ENCODE results near the gene INPP5A.
"Not testable (repeated sequence)": the region's sequence is repeated elsewhere in the genome, so short reads cannot be mapped to it uniquely, and the experiment has no call there.

Gene INPP5A

DNA sequence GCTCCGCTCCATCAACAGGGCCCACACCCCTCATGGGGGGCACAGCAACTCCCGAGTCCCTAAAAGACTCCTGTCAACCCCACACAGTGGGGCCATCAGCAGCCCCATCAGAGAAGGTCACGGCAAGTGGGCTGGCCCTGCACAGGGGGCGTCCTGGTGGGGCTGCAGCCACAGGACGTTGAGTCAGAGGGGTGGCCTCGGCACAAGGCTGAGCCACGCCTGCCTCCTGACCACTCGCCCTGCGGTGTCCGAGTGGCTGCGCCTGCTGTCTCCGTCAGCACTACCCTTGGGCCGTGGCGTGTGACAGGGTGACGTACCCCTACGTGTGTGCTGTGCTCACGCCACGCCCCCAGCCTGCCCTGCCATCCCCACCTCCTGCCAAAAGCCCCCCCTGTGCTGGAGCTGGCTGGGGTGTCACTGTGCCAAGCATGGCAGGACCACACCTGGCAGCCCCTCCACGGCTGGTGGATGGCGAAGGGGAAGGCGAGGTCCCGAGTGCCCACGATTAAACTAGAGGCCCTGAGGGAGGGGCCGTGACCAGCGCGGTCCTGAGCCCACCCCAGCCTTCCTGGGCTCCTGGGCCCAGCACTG, 274.4 kb downstream of the INPP5A start:
- no peak for DNase-seq

DNA sequence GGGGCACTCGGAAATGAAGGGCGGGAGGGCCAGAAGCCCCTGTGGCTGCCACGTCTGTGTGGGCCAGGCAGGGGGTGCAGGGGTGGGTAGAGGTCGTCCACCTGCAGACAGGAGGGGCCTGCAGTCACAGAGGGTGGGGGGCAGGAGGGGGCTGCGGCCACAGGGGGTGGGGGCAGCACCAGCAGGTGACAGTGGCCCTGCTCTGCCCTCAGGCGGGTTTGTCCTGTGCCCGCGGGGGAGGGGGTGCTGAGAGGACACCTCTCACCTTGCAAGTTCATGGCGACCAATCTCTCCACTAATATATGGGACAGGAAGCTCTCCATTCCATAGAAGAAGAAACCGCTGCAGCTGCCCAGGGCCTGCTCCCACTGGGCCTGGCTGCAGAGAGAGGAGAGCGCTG, 274.9 kb downstream of the INPP5A start:
- DNase-seq, result no peak

DNA sequence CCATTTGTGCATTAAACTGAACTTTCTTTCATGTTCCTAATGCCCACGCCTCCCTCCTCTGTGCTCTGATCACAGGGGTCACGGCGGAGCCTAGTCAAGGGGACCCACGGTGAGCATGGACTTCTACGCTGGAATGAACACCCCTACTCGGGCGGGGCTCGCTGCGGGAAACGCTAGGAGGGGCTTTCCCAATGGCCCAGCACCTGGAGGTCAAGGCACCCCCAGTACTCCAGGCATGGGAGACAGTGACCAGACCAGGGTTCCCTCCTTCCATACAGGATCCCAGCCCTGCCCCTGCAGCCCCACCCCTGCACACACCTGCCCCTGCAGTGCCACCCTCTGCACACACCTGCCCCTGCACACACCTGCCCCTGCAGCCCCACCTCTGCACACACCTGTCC, 275.4 kb downstream of the INPP5A start:
- no peak for DNase-seq

DNA sequence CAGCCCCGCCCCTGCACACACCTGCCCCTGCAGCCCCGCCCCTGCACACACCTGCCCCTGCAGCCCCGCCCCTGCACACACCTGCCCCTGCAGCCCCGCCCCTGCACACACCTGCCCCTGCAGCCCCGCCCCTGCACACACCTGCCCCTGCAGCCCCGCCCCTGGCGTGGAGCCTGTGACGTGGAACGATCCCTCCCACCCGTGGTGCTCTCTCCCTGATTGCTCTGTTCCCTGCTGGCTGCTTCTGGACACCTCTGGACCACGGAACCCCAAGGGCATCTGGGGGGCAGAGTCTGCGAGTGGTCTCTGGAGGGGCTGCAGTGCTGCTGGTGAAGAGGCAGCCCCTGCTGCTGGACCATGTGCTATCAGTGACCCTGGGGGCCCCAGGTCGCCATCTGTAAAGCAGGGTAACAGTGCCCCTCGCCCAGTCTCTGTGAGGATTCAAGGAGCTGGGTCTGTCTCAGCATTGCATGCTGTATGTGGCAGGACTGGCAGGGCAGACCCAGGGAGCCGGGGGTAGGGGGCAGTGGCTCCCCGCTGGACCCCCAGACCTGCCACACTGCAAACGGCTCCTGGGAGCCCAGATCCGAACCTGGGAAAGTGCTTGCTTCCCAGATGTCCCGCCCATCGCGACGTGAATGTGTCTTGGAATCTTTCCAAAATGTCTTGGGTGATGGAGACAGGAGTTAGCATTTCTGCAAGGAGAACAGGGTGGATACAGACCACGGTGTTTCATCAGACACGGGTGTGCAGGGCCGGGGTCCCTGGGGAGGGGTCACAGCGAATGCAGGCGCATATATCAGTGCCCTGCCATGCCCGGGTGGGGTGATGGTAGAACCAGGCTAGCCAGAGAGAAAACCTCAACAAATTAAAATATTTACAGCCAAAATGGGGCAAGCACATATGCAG, 276.2 kb downstream of the INPP5A start:
- no peak for DNase-seq

DNA sequence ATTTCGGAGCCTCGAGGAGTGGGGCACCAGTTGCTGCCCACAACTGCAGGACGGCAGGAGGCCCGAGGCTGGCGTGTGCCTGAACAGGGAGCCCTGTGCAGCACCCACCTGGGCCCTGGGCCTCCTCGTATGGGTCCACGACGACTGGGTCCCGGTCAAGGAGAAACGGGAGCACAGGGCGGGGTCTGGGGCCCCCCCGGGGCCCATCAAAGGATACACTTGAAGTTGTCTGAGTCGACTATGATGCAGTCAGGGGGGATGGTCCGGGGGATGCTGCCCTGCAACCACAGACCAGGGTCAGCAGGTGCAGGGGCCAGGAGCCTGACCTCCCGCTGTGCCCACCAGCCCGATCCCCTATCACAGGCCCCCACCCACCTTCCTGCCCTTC, 276.9 kb downstream of the INPP5A start:
- DNase-seq, result no peak

DNA sequence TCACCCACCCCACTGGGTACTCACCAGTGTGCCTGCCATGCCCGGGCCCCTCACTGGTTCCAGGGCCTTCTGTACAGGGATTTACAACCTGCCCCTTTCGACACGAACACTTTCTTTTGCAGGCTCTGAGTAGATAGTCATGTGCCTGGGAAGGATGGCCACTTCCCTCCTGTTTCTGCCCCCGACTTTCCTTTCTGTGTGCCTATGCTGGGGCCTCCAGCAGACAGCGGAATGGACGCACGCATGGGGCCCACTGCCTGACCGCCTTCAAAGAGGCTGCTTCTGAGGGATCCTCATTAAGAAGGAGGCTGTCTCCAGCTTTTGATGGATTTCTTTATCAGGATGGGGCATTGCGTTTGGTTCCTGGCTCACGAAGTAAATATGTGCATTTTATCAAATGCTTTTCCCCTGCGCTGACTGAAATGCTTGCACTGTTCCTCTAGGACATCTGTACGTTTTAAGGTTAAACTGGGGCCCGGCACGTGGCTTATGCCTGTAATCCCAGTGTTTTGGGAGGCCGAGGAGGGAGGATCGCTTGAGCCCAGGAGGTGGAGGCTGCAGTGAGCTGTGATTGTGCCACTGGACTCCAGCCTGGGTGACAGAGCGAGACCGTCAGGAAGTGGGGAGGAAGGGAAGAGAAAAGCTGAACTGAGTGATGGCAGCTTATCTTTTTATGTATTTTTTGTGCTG, 277.7 kb downstream of the INPP5A start:
- no peak for DNase-seq

DNA sequence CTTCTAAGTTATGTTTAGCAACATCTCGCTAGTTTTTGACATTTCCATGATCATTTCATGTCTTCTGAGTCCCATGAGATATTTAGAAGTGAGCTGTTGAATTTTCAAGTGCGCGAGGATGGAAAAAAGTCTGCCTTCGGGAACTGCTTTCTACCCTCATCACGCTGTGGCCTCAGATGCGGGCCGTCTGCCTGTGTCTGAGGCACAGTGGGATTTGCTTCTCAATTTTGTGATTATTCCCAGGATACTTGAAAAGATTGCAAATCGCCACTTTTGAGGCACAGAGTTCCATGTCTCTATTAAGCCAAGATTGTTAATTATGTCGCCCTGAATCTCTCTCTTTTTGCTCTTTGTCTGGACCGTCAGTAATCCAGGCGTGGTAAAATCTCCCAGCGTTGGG, 279.1 kb downstream of the INPP5A start:
- no peak for DNase-seq

DNA sequence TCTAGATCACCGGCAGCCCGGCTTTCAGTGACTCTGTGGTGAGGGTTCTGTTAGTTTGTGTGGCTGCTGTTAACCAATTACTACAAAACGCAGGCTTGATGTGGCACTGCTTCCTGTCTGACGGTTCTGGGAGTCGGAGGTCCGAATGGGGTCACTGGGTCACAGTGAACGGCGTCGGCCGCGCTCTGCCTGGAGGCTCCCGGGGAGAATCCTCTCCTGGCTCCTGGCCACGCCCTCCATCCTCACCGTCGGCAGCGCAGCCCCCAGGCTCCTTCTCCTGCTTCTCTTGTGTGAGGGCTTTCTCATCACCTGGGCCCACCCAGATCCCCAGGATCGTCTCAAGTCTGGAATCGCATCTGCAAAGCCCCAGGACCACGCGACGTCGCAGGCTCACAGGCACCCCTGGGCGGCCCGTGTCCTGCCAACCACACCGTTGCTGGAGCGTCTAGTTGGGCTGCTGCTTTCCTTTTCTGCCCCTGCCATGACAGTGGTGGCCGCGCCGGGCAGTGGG, 280.2 kb downstream of the INPP5A start:
- DNase-seq, result no peak

DNA sequence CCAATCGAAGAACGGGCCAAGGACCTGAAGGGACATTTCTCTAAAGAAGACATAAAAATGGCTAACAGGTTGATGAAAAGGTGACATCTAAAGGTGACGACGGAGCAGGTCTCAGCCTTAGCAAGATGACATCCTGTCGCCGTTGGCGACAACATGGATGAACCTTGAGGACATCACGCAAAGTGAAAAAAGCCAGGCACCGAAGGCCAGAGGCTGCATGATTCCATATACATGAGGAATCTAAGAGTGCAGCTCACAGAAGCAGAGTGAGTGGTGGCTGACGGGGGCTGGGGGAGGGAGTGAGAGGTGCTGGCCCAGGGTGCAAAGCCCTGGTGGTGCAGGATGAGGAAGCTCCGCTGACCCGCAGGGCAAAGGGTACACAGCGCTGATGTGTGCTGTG, 282.5 kb downstream of the INPP5A start:
- no peak for DNase-seq

DNA sequence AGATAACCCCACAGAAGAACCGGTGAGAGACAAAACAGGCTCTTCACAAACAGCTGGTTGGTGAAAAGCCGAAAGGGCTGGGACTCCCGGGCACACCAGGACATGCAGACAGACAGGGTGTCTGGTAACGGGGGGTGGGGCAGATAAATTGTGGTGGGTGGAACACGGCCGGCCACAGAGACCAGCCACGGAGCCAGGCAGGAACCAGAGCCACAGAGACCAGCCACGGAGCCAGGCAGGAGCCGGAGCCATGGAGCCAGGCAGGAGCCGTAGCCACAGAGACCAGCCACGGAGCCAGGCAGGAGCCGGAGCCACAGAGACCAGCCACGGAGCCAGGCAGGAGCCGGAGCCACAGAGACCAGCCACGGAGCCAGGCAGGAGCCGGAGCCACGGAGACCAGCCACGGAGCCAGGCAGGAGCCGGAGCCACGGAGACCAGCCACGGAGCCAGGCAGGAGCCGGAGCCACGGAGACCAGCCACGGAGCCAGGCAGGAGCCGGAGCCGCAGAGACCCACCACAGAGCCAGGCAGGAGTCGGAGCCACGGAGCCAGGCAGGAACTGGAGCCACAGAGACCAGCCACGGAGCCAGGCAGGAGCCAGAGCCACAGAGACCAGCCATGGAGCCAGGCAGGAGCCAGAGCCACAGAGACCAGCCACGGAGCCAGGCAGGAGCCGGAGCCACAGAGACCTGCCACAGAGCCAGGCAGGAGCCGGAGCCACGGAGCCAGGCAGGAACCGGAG, 288.4 kb downstream of the INPP5A start:
- DNase-seq, result not testable (repeated sequence)

DNA sequence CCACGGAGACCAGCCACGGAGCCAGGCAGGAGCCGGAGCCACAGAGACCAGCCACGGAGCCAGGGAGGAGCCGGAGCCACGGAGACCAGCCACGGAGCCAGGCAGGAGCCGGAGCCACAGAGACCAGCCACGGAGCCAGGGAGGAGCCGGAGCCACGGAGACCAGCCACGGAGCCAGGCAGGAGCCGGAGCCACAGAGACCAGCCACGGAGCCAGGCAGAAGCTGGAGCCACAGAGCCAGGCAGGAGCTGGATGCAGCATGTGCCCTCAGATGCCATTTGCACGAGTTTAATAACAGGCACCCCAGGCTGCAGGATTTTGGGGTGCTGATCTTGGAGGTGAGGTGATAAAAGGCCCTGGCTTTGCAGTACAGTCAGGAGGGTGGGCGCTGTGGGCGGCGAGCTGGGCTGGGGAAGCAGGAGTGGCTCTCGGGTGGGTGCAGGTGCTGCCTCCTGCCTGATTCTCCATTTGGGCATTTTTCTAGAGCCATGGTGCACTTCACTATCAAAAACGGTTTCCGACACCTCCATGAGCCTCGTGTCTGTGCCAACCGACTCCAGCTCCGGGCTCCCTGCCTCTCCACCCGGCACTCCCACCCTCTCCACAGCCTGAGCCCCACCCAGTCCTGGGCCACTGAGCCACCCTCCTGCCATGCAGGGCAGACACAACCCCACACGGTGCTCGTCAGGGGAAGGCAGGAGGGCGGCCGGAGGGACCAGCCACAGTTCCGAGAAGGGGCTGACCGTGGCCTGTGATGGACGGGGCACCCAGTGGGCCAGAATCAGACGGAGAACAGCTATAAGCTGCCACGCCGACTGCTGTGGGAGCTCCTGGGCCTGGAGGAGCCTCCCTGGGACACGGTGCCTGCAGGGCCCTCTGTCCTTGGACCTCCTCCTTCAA, 289.2 kb downstream of the INPP5A start:
- DNase-seq, result no peak

DNA sequence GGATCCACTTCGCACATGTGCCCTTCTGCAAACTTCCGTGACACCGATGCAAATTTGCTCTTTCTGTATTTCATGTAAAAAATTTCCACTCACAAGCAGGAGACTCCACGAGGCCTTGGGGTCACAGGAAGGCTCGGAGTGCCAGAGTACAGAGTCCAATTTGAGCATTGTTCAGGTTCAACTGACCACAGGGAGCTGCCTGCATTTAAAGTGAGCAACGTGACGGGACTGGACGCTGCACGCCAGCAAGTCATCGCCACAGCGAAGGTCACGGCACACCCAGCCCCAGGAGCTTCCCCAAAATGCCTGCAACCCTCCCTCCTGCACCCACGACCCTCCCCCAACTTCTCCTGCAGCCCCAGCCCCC, 289.8 kb downstream of the INPP5A start:
- DNase-seq, result no peak

DNA sequence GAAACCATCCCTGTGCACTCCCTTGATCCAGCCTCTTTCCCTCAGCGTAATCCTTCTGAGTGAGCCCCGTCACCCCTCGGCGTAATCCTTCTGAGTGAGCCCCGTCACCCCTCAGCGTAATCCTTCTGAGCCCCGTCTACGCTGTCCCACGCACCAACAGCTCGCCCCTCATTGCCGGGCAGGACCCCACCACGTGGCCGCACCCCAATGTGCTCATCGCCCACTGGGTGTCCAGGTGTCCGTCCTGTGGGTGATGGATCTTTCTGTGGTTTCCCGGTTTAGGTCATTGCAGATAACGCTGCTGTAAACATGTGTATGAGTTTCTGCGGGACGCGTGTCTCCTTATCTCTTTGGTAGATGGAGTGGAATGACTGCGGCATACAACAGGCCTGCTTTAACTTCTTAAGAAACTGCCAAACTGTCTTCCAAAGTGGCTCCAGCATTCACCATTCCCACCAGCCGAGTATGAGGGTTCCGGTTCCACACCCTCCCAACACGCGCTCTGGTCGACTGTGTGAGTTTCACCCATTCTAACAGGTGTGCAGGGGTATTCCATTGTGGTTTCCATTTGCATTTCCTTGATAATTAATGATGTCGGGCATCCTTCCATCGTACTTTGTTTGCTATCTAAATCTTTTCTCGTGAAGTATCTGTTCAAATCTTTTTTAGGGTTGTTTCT, 290.4 kb downstream of the INPP5A start:
- DNase-seq, result no peak

DNA sequence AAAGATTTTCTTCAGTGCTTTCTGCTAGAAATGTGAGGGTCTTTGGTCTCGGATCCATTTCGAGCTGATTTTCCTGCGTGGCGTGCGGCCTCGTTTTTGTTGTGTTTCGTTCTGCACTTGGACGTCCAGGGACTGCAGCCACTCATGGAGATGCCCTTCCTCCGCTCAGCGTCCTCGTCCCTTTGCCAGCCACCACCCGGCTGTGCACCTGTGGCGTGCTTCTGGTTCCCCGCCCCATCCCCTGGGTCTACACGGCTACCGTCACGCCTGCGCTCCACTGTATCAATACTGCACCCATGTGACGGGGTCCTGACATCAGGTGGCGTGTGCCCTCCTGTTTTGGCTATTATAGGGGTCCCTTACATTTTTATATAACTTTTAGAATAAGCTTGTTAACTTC, 291.1 kb downstream of the INPP5A start:
- DNase-seq, result no peak

DNA sequence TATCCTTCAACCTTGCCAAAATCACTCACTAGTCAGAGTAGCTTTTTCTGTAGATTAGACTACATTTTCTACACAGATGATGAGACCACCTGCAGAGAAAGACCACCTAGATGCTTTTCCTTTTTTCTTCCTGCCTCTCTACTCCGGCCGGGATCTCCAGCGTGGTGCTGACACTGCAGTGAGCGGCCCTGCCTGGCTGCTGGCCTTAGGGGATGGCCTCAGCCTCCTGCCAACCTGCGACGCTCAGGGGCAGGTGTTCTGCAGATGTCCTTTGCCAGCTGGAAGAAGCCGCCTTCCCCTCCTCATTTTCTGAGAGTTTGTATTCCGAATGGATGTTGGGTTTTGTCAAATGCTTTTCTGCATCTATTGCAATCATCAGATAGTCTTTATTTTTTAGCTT, 291.8 kb downstream of the INPP5A start:
- DNase-seq, result no peak

DNA sequence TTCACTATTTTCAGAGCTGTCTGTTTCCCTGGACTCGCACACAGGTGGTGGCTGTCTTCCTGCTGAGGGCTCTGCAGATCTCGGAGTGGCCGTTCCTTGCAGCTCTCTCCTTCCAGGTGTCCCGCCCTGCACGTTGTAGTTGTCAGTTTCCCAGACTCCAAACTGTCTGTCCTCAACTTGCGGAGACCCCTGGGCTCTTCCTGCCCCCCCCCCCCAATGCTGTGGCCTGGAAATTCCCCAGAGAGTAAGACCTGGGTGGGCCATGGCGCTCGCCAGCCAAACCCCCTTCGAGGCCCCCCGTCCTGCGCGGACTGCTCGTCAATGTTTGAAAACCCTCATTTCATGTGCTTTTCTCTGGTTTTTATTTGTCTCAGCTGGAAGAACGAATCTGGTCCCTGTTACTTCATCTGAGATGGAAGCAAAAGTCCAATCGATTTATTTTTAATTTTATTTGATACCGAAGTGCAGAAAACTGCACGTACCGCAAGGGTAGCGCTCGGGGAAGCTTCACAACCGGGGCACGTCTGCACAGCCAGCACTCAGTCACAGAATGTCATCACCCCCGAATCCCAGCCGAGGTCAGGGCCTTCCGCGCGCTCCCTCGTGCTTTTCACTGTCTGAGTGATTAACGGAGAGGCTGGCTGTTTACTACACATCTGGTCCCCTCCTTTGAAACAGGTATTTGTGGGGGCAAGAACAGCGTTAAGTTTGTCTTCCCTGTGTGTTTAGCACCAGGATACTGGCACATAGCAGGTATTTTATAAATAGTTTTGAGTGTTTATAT, 294.8 kb downstream of the INPP5A start:
- no peak for DNase-seq

All from CD4-positive, alpha-beta T cell treated with Interleukin-6 for 4 hours (primary cell).